ENCODE measurements around the gene SLC9A3. TPM values are rescaled to one million over a fixed set of nuclear protein-coding genes. Genes with fewer than 3 reads are reported as not detected.

Gene SLC9A3
- total RNA-seq, 1 donor from 2014 or later: 1.2 TPM

DNA sequence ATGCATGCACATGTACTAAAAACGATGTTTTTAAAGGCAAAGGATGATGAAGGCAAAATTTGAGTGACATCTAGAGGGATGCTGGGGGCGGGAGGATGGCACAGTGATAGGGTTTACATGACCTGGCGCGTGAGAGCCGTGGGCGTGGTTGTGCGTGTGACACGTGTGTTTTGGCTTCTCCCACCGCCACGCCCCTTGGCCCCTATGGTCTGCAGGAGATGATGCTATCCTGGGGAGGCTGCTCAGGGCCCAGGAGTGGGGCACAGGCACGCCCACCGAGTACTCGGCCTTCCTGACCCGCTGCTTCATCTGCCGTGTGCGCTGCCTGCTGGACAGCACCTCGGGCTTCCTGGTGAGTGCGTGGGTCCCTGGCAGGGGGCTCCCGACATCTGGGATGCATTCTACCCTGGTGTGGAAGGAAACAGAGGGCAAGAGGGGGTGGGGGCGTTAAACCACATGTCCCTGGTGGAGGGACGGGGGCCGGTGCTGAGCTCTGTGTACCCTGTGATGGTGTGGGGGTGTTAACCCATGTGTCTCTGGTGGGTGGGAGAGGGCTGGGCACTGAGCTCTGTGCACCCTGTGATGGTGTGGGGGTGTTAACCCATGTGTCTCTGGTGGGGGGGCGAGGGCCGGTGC, 100.5 kb downstream of the SLC9A3 start:
- FAIRE-seq: no peak
- no peak for DNase-seq (ENCODE audit: low spot score in 2 of 2)

GRCh38 chr5:423233-423565, 101.0 kb downstream of the SLC9A3 start:
- DNase-seq (ENCODE audit: low spot score in 2 of 2) (no peak), FAIRE-seq (no peak)

DNA sequence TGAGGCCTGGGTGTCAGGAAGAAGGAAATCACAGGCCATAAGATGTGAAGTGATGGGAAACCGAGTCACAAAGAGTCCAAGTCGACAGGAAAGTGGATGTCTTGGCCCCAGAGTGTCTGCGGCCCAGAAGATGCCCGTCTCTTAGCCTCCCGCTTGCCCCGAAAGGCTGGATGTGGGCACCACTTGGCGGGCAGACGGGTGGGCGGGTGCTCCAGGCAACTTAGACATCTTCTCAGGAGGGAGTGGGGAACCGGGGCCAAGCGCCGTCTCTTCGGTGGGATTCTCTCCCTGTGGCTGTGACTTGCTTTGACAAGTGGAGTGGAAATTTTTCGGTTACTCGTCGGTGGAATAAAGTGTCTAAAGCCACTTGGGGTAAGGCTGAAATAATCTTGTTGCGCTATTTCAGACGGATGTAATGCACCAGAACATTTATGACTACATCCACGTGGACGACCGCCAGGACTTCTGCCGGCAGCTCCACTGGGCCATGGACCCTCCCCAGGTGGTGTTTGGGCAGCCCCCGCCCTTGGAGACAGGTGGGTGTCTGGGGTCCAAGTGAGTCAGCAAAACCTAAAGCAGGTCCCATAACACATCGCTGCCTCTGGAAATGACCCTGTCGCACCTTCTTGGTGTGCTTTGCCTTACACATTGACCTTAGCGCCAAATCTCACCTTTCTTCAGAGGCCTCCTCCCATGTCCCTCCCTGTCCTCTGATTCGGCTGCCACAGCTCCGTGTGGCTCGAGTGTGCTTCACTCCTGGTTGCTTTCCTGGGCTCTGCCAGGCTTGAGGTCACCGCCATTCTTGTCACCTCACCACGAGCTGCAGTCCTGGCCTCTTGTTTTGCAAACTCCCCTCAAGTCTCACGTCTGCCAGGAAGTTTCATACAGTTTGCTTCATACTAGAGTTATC, 101.7 kb downstream of the SLC9A3 start:
- DNase-seq (ENCODE audit: low spot score in 2 of 2) (no peak), FAIRE-seq (no peak)

DNA sequence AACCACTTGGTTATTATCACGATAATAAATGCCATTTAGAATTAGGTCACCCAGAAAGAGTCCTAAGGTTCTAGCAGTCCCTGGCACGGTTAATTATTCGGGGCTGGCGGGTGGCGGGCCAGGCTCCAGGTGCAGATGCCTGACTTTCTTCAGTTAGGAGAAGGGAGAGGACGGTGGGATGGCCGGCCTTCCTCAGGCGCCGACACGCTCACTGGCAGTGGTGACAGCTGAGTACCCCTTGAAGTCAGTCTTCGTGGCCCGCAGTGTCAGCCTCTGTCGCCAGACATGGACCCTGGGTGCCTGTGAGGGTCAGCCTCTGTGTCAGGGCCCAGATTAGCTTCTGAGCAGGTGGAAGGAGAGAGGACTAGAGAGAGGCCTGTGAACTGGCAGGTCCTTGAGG, 102.3 kb downstream of the SLC9A3 start:
- DNase-seq (ENCODE audit: low spot score in 2 of 2) (no peak), FAIRE-seq (no peak)

DNA sequence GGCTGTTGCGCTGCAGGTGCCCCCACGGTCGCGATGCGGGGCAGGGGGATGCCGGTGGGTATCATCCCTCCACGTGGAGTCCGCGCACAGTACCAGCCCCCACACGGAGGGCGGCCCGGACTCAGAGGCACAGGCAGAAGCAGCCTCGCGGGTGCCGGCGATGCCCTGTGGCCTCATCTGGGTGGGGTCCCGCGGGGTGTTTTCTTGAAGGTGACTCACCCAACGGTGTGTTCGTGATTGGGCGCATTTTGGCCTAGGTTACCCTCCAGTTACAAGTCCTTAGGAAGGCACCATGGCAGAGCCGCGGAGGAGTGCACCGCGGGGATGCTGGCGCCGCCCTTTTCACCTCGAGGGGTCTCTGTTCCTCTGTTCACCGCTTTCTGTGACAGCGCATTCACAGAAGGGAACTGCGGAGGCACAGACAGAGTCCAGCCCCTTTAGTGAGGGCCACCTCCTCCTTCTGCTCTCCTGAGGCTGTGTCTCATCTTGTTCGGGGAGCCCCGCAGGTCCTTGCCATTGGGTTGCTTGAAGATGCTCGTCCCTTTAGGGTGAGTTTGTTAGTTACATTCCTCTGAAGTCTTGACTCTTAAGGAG, 102.9 kb downstream of the SLC9A3 start:
- DNase-seq (ENCODE audit: low spot score in 2 of 2) (no peak), FAIRE-seq (no peak)

DNA sequence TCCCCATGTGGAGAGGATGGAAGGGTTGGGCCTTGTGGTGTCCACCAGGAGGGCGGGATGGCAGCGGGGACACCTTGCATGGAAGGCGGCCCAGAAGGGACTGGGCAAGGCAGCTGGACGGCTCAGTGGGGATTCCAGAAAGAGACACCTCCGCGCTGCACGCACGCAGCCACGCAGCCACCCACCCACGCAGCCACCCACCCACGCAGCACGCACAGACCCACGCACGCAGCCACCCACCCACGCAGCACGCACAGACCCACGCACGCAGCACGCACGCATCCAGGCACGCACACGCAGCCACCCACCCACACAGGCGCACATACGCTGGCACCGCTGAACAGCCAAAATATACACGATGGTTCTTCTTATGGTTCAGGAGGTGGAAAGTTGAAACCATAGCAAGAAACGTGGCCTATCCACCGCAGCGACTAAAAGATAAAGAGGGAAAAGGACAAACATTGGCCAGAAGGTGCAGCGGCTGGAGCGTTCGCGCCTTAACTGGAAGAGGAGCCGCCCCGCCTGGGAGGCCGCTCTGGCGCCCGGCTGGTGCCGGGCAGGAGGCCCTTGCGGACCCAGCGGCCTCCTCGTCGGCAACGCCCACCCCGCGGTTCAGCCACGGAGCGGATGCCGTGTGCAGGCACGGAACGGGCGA, 103.5 kb downstream of the SLC9A3 start:
- FAIRE-seq (no peak), DNase-seq (ENCODE audit: low spot score in 2 of 2) (no peak)

Small RNAs within 50 kb of the gene (small RNA-seq; reads per million reads assigned to genes)
- gene MIR4456: not detected

Other genes with a start within 250 kb of the SLC9A3 start
- 1.2 TPM for gene AHRR, start 202.7 kb downstream of the SLC9A3 start, total RNA-seq
- gene EXOC3, start 81.3 kb downstream of the SLC9A3 start, total RNA-seq: 22.4 TPM
- 4.5 TPM for gene CEP72, start 87.9 kb upstream of the SLC9A3 start, total RNA-seq
- gene TPPP, start 168.9 kb upstream of the SLC9A3 start, total RNA-seq: 13.5 TPM

Measured in frontal cortex (tissue), 4 donors.